A549 (cell line): Measurements from ENCODE around the gene TSSK2. TPM values are rescaled to one million over a fixed set of nuclear protein-coding genes. Genes with fewer than 3 reads are reported as not detected.
"Not testable (repeated sequence)": the region's sequence is repeated elsewhere in the genome, so short reads cannot be mapped to it uniquely, and the experiment has no call there.

ENCODE experiments used
- ATAC-seq, 2 experiments: fragments of 200-7000 bp in 1 of 2; fragments of >200 bp in 1 of 2; cut with Nextera tagmentation in 1 of 2; cut with Tn5 transposase in 1 of 2; 3 replicates each; pipeline versions ENCODE4 v1.8.0 to v1.9.1; 2018 to 2020; ENCODE audit warnings: mild to moderate bottlenecking in 1 of 2, moderate library complexity in 1 of 2
- CTCF ChIA-PET: fragments of 300-600 bp; sonication (Branson Sonifier 250); formaldehyde crosslinking; extraction: SDS; loops from one replicate; lab custom pipeline; 2021; ENCODE audit warnings: antibody characterized with exemption, inconsistent platforms; lab: Yijun Ruan, JAX
- POLR2A ChIA-PET: fragments of 350-600 bp; formaldehyde crosslinking; extraction: SDS; loops from one replicate; lab custom pipeline; 2021; ENCODE audit warnings: antibody characterized with exemption, inconsistent platforms; lab: Yijun Ruan, JAX
- DNase-seq, 2 experiments: peaks; one replicate each; pipeline versions ENCODE4 v3.0.0 to v3.0.0-alpha.2; 2011 to 2016; ENCODE audit warnings: low read depth in 1 of 2, low spot score in 1 of 2
- FAIRE-seq: peaks from 2 replicates; lab custom pipeline; 2011; peaks lifted over from hg19 to GRCh38; lab: Jason Lieb, UNC
- H3K27ac ChIP-seq, 2 experiments: fragments of >200 bp; sonication (Bioruptor Twin); formaldehyde crosslinking; 3 replicates each; pipeline ENCODE4 v1.5.1; 2016 to 2017
- H3K4me1 ChIP-seq: fragments of >200 bp; sonication (Bioruptor Twin); formaldehyde crosslinking; 3 replicates; pipeline ENCODE4 v1.6.1; 2016
- H3K4me2 ChIP-seq: fragments of >200 bp; sonication (Bioruptor Twin); formaldehyde crosslinking; 3 replicates; pipeline ENCODE4 v1.6.1; 2016
- H3K4me3 ChIP-seq: fragments of >200 bp; sonication (Bioruptor Twin); formaldehyde crosslinking; 3 replicates; pipeline ENCODE4 v1.5.1; 2016
- H3K9me3 ChIP-seq: fragments of >200 bp; sonication (Bioruptor Twin); formaldehyde crosslinking; 3 replicates; pipeline ENCODE4 v1.6.1; 2016
- BCL3 ChIP-seq: fragments of >200 bp; sonication (Bioruptor Twin); formaldehyde crosslinking; IDR thresholded peaks from 3 replicates; pipeline ENCODE4 v1.6.1; 2016
- CEBPB ChIP-seq, 2 experiments: fragments of >200 bp in 1 of 2; sonication (Bioruptor Twin) in 1 of 2; formaldehyde crosslinking in 1 of 2; IDR thresholded peaks; 2 replicates each; pipeline ENCODE4 v1.6.1; 2012 to 2016
- CHD4 ChIP-seq: fragments of 200-600 bp; sonication (generic); IDR thresholded peaks from 2 replicates; pipeline ENCODE4 v1.6.1; 2016; ENCODE audit warnings: antibody characterized with exemption, mild to moderate bottlenecking, borderline replicate concordance
- E2F6 ChIP-seq: IDR thresholded peaks from 2 replicates; pipeline ENCODE4 v1.6.1; 2012; ENCODE audit warnings: low read depth, borderline replicate concordance
- ELK1 ChIP-seq: fragments of 150-350 bp; IDR thresholded peaks from 2 replicates; pipeline ENCODE4 v1.6.1; 2014; ENCODE audit warnings: low read depth, mild to moderate bottlenecking, low read length
- EP300 ChIP-seq, 2 experiments: fragments of >200 bp; sonication (Bioruptor Twin); formaldehyde crosslinking; IDR thresholded peaks; 2 replicates in 1 of 2; 3 replicates in 1 of 2; pipeline ENCODE4 v1.6.1; 2016 to 2017
- HDAC2 ChIP-seq: fragments of 200-600 bp; sonication (generic); IDR thresholded peaks from 2 replicates; pipeline ENCODE4 v1.6.1; 2016
- HOXB5 ChIP-seq: fragments of 250-450 bp; sonication (Bioruptor Pico); IDR thresholded peaks from 2 replicates; pipeline ENCODE4 v1.5.0; 2020; ENCODE audit warnings: mild to moderate bottlenecking, moderate library complexity
- MYC ChIP-seq: IDR thresholded peaks from 2 replicates; pipeline ENCODE4 v1.6.1; 2012; ENCODE audit warnings: mild to moderate bottlenecking, inconsistent platforms, low read length, improper control_type of control experiment, borderline replicate concordance
- NR3C1 ChIP-seq: fragments of >200 bp; sonication (Bioruptor Twin); formaldehyde crosslinking; IDR thresholded peaks from 3 replicates; pipeline ENCODE4 v1.6.1; 2017
- POLR2A ChIP-seq: IDR thresholded peaks from 2 replicates; pipeline ENCODE4 v1.6.1; 2012; ENCODE audit warnings: mild to moderate bottlenecking, low read length
- RCOR1 ChIP-seq: fragments of 150-350 bp; IDR thresholded peaks from 2 replicates; pipeline ENCODE4 v1.6.1; 2014; ENCODE audit warnings: antibody characterized with exemption, low read length, low read depth
- RFX5 ChIP-seq: fragments of 450-650 bp; IDR thresholded peaks from 2 replicates; pipeline ENCODE4 v1.7.1; 2014; ENCODE audit warnings: antibody characterized with exemption, mild to moderate bottlenecking, moderate library complexity
- USF2 ChIP-seq: fragments of 450-650 bp; IDR thresholded peaks from 2 replicates; pipeline ENCODE4 v1.6.1; 2014; ENCODE audit warnings: antibody characterized with exemption
- ZC3H11A ChIP-seq: fragments of 450-650 bp; IDR thresholded peaks from 2 replicates; pipeline ENCODE4 v1.6.1; 2014; ENCODE audit warnings: antibody characterized with exemption, mild to moderate bottlenecking
- ZNF302 ChIP-seq: fragments of 250-450 bp; sonication (Bioruptor Pico); IDR thresholded peaks from 2 replicates; pipeline ENCODE4 v1.9.0; 2021; ENCODE audit warnings: inconsistent platforms, mild to moderate bottlenecking, moderate library complexity
- WGBS: methylation state at CpG from one replicate; pipeline ENCODE4 v1.1.6; 2017; ENCODE audit errors: missing lambda C conversion rate; 5-methylcytosine and 5-hydroxymethylcytosine counted together
- polyA plus RNA-seq, 4 experiments: library from polyadenylated mRNA; depleted of rRNA in 3 of 4; stranded (reverse); fragments of >200 nt; fragmentation: RNase III in 1 of 4; extraction: RNeasy Plus Mini Kit Qiagen cat#74134 plus additional on column Dnase treatment in 1 of 4; gene quantifications; 2 replicates in 3 of 4; 3 replicates in 1 of 4; pipeline ENCODE4 v1.2.3, GENCODE V29; 2011 to 2017
- TF ChIP-seq, protein P1 (sequence below): fragments of >200 bp; sonication (Bioruptor Twin); formaldehyde crosslinking; IDR thresholded peaks from 2 replicates; pipeline ENCODE4 v1.6.1; 2016

TSSK2 gene
- polyA plus RNA-seq, 2 of the 4 experiments (the other 2 are of a cell fraction) = not detected

GRCh38 chr22:19082101-19082500 is 49.0 kb upstream of the TSSK2 start:
- no peak for ATAC-seq
- Histone ChIP-seq H3K27ac (no peak overlapping the region), H3K4me3 (no peak overlapping the region), H3K4me1 (peaks cover 12% of the 10 kb centered on the region; the same call in 2 of the 3 replicates), H3K9me3 (no peaks in the 10 kb centered on the region), H3K4me2 (no peak overlapping the region)
- no peak for FAIRE-seq
- 75% methylated on average over 3 of the region's 3 CpGs for WGBS
- ChIA-PET CTCF (interaction anchor here (0.6 kb wide), 1 partner anchor 240 kb away, joined by 4 read pairs; no protein-coding TSS in a partner anchor), POLR2A (no interaction called here)
- no peak for DNase-seq
- no peak for TF ChIP-seq CEBPB (IDR thresholded peaks at IDR 0.05)
- TF ChIP-seq ELK1 = no peak
- no peak for TF ChIP-seq ZC3H11A
- TF ChIP-seq, protein P1, sequence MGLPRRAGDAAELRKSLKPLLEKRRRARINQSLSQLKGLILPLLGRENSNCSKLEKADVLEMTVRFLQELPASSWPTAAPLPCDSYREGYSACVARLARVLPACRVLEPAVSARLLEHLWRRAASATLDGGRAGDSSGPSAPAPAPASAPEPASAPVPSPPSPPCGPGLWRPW = no peak
- TF ChIP-seq CHD4 = no peak

GRCh38 chr22:19082793-19083192 is 48.3 kb upstream of the TSSK2 start:
- TF ChIP-seq CEBPB (IDR thresholded peaks at IDR 0.05) (no peak), E2F6 (no peak), RFX5 (no peak), NR3C1 (no peak), HDAC2 (no peak), USF2 (no peak), ELK1 (no peak), EP300 (IDR thresholded peaks at IDR 0.05) (no peak), RCOR1 (no peak), ZNF302 (CRISPR knock-in tag) (no peak), POLR2A (no peak), MYC (no peak), HOXB5 (no peak), BCL3 (no peak)
- POLR2A ChIA-PET = no interaction called here
- DNase-seq (no peak), FAIRE-seq (no peak), ATAC-seq (no peak)
- no peak overlapping the region for H3K27ac ChIP-seq
- H3K4me2 ChIP-seq = no peak overlapping the region
- WGBS = 93% methylated on average over 13 of the region's 13 CpGs
- CTCF ChIA-PET = no interaction called here
- H3K4me3 ChIP-seq = no peak overlapping the region
- H3K9me3 ChIP-seq = no peaks in the 10 kb centered on the region
- H3K4me1 ChIP-seq = peaks cover 12% of the 10 kb centered on the region; the same call in 2 of the 3 replicates

- ChIA-PET POLR2A (interaction anchor here (0.7 to 0.8 kb wide), 2 partner anchors 38 to 646 kb away, joined by 4 to 5 read pairs; partner anchors contain the start of gene DGCR2), CTCF (interaction anchor here (0.8 kb wide), 1 partner anchor 129 kb away, joined by 3 read pairs; no protein-coding TSS in a partner anchor)
- ATAC-seq, DNase-seq, H3K27ac ChIP-seq, H3K9me3 ChIP-seq, FAIRE-seq, H3K4me3 ChIP-seq, H3K4me2 ChIP-seq: not testable (repeated sequence)
- peaks cover 12% of the 10 kb centered on the region; the same call in 2 of the 3 replicates for H3K4me1 ChIP-seq
- WGBS = no CpG with 5 or more reads among the region's 30 CpGs
These were observed 47.0 kb upstream of the TSSK2 start for GRCh38 chr22:19084126-19084525.

DNA sequence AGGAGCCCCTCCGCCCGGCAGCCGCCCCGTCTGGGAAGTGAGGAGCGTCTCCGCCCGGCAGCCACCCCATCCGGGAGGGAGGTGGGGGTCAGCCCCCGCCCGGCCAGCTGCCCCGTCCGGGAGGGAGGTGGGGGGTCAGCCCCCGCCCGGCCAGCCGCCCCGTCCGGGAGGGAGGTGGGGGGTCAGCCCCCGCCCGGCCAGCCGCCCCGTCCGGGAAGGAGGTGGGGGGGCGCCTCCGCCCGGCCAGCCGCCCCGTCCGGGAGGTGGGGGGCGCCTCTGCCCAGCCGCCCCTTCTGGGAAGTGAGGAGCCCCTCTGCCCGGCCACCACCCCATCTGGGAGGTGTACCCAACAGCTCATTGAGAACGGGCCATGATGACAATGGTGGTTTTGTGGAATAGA is 46.5 kb upstream of the TSSK2 start:
- peaks cover 12% of the 10 kb centered on the region; the same call in 2 of the 3 replicates for H3K4me1 ChIP-seq
- H3K4me2 ChIP-seq, DNase-seq, ATAC-seq, H3K4me3 ChIP-seq, H3K9me3 ChIP-seq, H3K27ac ChIP-seq, FAIRE-seq: not testable (repeated sequence)
- POLR2A ChIA-PET = interaction anchor here (0.7 to 0.8 kb wide), 2 partner anchors 38 to 646 kb away, joined by 4 to 5 read pairs; partner anchors contain the start of gene DGCR2
- no CpG with 5 or more reads among the region's 32 CpGs for WGBS
- CTCF ChIA-PET = interaction anchor here (0.6 to 1.3 kb wide), 8 partner anchors 10 to 172 kb away, joined by 3 to 5 read pairs (median 3); no protein-coding TSS in a partner anchor
